OCI-LY1 (cell line): Measurements from ENCODE around the gene GTF2I.

Source experiments
- H2AFZ ChIP-seq: fragments of 200-600 bp; sonication (generic), shearing (Covaris generic); 2 replicates; pipeline ENCODE4 v1.6.0; 2014; ENCODE audit warnings: antibody characterized with exemption, mild to moderate bottlenecking, low read length
- H3F3A ChIP-seq: fragments of 200-600 bp; sonication (generic), shearing (Covaris generic); 2 replicates; pipeline ENCODE4 v1.6.0; 2014; ENCODE audit warnings: mild to moderate bottlenecking, antibody characterized with exemption, low read length, moderate library complexity; ENCODE audit not compliant: insufficient read depth
- H3K27ac ChIP-seq: fragments of 200-600 bp; sonication (generic); 2 replicates; pipeline ENCODE4 v1.5.1; 2014; ENCODE audit warnings: low read length, mixed run types, mild to moderate bottlenecking, low read depth; ENCODE audit not compliant: poor library complexity, severe bottlenecking
- H3K27me3 ChIP-seq: fragments of 200-600 bp; sonication (generic); 2 replicates; pipeline ENCODE4 v1.6.0; 2014; ENCODE audit warnings: antibody characterized with exemption, mild to moderate bottlenecking, low read length, moderate library complexity; ENCODE audit not compliant: insufficient read depth
- H3K36me3 ChIP-seq: fragments of 200-600 bp; sonication (generic); 2 replicates; pipeline ENCODE4 v1.6.1; 2014; ENCODE audit warnings: mild to moderate bottlenecking, antibody characterized with exemption, low read length, moderate library complexity, mixed read lengths; ENCODE audit not compliant: insufficient read depth
- H3K4me1 ChIP-seq: fragments of 200-600 bp; sonication (generic); 2 replicates; pipeline ENCODE4 v1.5.1; 2014; ENCODE audit warnings: mild to moderate bottlenecking, low read length, moderate library complexity; ENCODE audit not compliant: insufficient read depth, severe bottlenecking
- H3K4me2 ChIP-seq: fragments of 200-600 bp; sonication (generic), shearing (Covaris generic); 2 replicates; pipeline ENCODE4 v1.6.1; 2014; ENCODE audit warnings: low read length
- H3K4me3 ChIP-seq: fragments of 200-600 bp; sonication (generic); 2 replicates; pipeline ENCODE4 v1.5.1; 2014; ENCODE audit warnings: low read length, low read depth, mild to moderate bottlenecking, mixed read lengths; ENCODE audit not compliant: poor library complexity, severe bottlenecking
- H3K79me2 ChIP-seq: fragments of 200-600 bp; shearing (Covaris generic); 2 replicates; pipeline ENCODE4 v1.6.1; 2016; ENCODE audit warnings: mixed run types, low read length, mixed read lengths; ENCODE audit not compliant: insufficient read depth
- H3K9ac ChIP-seq: fragments of 200-600 bp; sonication (generic), shearing (Covaris generic); 2 replicates; pipeline ENCODE4 v1.6.1; 2014; ENCODE audit warnings: mild to moderate bottlenecking, low read length, mixed read lengths
- H3K9me2 ChIP-seq: fragments of 200-600 bp; sonication (generic), shearing (Covaris generic); 2 replicates; pipeline ENCODE4 v1.6.1; 2014; ENCODE audit warnings: low read depth, mild to moderate bottlenecking, low read length, mixed read lengths
- H3K9me3 ChIP-seq: fragments of 200-600 bp; shearing (Covaris generic); 2 replicates; pipeline ENCODE4 v1.6.1; 2014; ENCODE audit warnings: low read length, mixed read lengths
- H4K20me1 ChIP-seq: fragments of 200-600 bp; sonication (generic), shearing (Covaris generic); 2 replicates; pipeline ENCODE4 v1.6.0; 2016; ENCODE audit warnings: mild to moderate bottlenecking, low read length; ENCODE audit not compliant: insufficient read depth
- CTCF ChIP-seq: fragments of 200-600 bp; sonication (generic), shearing (Covaris generic); IDR thresholded peaks from 2 replicates; pipeline ENCODE4 v1.5.1; 2017; ENCODE audit warnings: mild to moderate bottlenecking, antibody characterized with exemption, low read length, moderate library complexity, mixed read lengths
- EZH2 ChIP-seq: fragments of 200-600 bp; sonication (generic), shearing (Covaris generic); IDR thresholded peaks from 2 replicates; pipeline ENCODE4 v1.8.0; 2017; ENCODE audit warnings: borderline replicate concordance, mixed run types, mild to moderate bottlenecking, antibody characterized with exemption, low read length, moderate library complexity, mixed read lengths

Gene GTF2I

GRCh38 chr7:74657692-74658177 is at the start of gene GTF2I:
Gene GTF2I, plus strand, starts transcription at chr7:74657718. Its CDS starts 31,411 bp downstream, at chr7:74689129.
- peaks cover 9% of the 10 kb centered on the region for H3K36me3 ChIP-seq
- peaks cover 33% of the 10 kb centered on the region for H3K79me2 ChIP-seq
- TF ChIP-seq EZH2 (no peak), CTCF (no peak)
- H3K4me1 ChIP-seq, result peaks cover 59% of the 10 kb centered on the region
- H3F3A ChIP-seq, result peaks cover 18% of the 10 kb centered on the region
- H4K20me1 ChIP-seq, result no peaks in the 10 kb centered on the region
- H2AFZ ChIP-seq, result no peak within 1 kb of the TSS
- H3K27me3 ChIP-seq, result no peaks in the 10 kb centered on the region
- peak within 1 kb of the TSS; percentile 91 for H3K27ac ChIP-seq
- peak within 1 kb of the TSS; percentile 88 for H3K4me2 ChIP-seq
- H3K9me2 ChIP-seq, result no peaks in the 10 kb centered on the region
- peak within 1 kb of the TSS; percentile 99 for H3K9ac ChIP-seq
- peak within 1 kb of the TSS; percentile 83 for H3K4me3 ChIP-seq
- no peaks in the 10 kb centered on the region for H3K9me3 ChIP-seq

- H3K4me2 ChIP-seq, result no peak overlapping the region
- TF ChIP-seq CTCF, result no peak
- no peak for TF ChIP-seq EZH2
- no peak overlapping the region for H3K9ac ChIP-seq
Measured at GRCh38 chr7:74612015-74612829, 45.3 kb upstream of the GTF2I start.

GRCh38 chr7:74615933-74616780 is 41.4 kb upstream of the GTF2I start:
- H3K27me3 ChIP-seq, result no peaks in the 10 kb centered on the region; the same call in 1 of the 2 replicates
- no peak overlapping the region for H2AFZ ChIP-seq
- no peak overlapping the region for H3K27ac ChIP-seq
- H3K4me2 ChIP-seq, result no peak overlapping the region
- no peaks in the 10 kb centered on the region for H3F3A ChIP-seq
- H3K4me1 ChIP-seq, result peaks cover 18% of the 10 kb centered on the region
- no peaks in the 10 kb centered on the region for H4K20me1 ChIP-seq
- TF ChIP-seq CTCF, result peak; percentile 31; the same call in 1 of the 2 replicates
- TF ChIP-seq EZH2, result no peak
- H3K36me3 ChIP-seq, result no peaks in the 10 kb centered on the region
- no peak overlapping the region for H3K9ac ChIP-seq
- no peaks in the 10 kb centered on the region for H3K79me2 ChIP-seq
- H3K4me3 ChIP-seq, result no peak overlapping the region
- H3K9me2 ChIP-seq, result no peaks in the 10 kb centered on the region
- no peaks in the 10 kb centered on the region for H3K9me3 ChIP-seq

More at GRCh38 chr7:74612015-74612829, 45.3 kb upstream of the GTF2I start:
- H3K9me2 ChIP-seq, result no peaks in the 10 kb centered on the region
- no peaks in the 10 kb centered on the region for H3K9me3 ChIP-seq
- H4K20me1 ChIP-seq, result no peaks in the 10 kb centered on the region
- H3F3A ChIP-seq, result no peaks in the 10 kb centered on the region
- no peak overlapping the region for H3K4me3 ChIP-seq
- no peak overlapping the region for H3K27ac ChIP-seq
- peaks cover 10% of the 10 kb centered on the region for H3K4me1 ChIP-seq
- H3K27me3 ChIP-seq, result no peaks in the 10 kb centered on the region; the same call in 1 of the 2 replicates
- no peaks in the 10 kb centered on the region for H3K36me3 ChIP-seq
- H2AFZ ChIP-seq, result no peak overlapping the region
- no peaks in the 10 kb centered on the region for H3K79me2 ChIP-seq
